BJ (cell line): Measurements from ENCODE around the gene FAM174B. TPM values are rescaled to one million over a fixed set of nuclear protein-coding genes. Genes with fewer than 3 reads are reported as not detected.

Source experiments
- CTCF ChIA-PET: fragments of 350-600 bp; formaldehyde crosslinking; extraction: SDS; loops from one replicate; lab custom pipeline; 2021; ENCODE audit warnings: antibody characterized with exemption, inconsistent platforms; lab: Yijun Ruan, JAX
- POLR2A ChIA-PET: fragments of 300-600 bp; sonication (Branson Sonifier 250); formaldehyde crosslinking; extraction: SDS; loops from one replicate; lab custom pipeline; 2021; ENCODE audit warnings: antibody characterized with exemption; lab: Charles Lee
- DNase-seq: peaks from one replicate; pipeline ENCODE4 v3.0.0-alpha.2; 2011; ENCODE audit warnings: low read depth
- H3K27me3 ChIP-seq: 2 replicates; pipeline ENCODE4 v1.6.0; 2011; ENCODE audit warnings: low read length; ENCODE audit not compliant: control insufficient read depth, insufficient read depth
- H3K36me3 ChIP-seq: 2 replicates; pipeline ENCODE4 v1.5.1; 2011; ENCODE audit warnings: low read length; ENCODE audit not compliant: control insufficient read depth, insufficient read depth
- H3K4me3 ChIP-seq: 2 replicates; pipeline ENCODE4 v1.5.1; 2011; ENCODE audit warnings: low read depth, mild to moderate bottlenecking, control low read depth, low read length
- polyA plus RNA-seq: library from polyadenylated mRNA; depleted of rRNA; stranded (reverse); fragments of >200 nt; gene quantifications from 2 replicates; pipeline ENCODE4 v1.2.3, GENCODE V29; 2011
- TF ChIP-seq, protein P1 (sequence below): IDR thresholded peaks from 2 replicates; pipeline ENCODE4 v1.5.1; 2011; ENCODE audit warnings: low read depth, mild to moderate bottlenecking, control low read depth, inconsistent platforms, low read length, moderate library complexity; ENCODE audit not compliant: insufficient read depth

The FAM174B gene
- polyA plus RNA-seq, 1 experiment, result 5.1 TPM

DNA sequence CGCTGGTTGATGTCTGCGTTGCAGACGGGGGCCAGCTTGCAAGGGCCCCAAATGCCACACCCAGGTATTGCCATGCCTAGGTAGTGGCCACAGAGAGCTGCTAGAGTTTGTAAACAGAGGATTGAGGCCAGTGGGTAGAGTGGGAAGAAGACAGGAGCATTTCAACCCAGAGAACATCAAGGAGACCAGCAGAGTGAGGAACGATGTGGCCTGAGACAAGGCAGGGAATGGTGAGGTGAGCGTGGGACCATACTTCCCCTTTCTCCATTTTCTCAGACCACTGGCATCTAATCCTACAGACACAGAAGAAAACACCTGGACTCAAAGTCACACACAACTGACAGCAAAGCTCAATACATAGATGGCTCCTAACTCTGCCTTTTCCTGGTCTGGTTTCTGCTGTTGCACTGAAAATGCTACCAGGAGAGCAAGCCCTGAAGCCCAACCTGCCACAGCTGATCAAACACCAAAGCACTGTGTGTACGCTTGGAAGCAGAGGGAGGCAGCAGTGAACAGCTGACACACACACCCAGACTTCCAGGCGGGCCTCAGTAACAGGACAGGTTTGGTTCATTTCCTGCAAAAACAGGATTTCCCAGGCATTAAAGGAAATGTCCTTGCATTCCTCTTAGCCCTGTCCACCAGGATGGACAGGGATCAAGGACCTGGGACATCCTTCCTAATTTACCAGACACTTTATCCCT is 1.6 kb downstream of the FAM174B start:
- H3K4me3 ChIP-seq, result peak overlapping the region; percentile 55; the same call in 1 of the 2 replicates
- ChIA-PET POLR2A (no interaction called here), CTCF (interaction anchor here (0.9 to 1.0 kb wide), 3 partner anchors 9 to 61 kb away, joined by 3 read pairs; no protein-coding TSS in a partner anchor)
- TF ChIP-seq, protein P1, sequence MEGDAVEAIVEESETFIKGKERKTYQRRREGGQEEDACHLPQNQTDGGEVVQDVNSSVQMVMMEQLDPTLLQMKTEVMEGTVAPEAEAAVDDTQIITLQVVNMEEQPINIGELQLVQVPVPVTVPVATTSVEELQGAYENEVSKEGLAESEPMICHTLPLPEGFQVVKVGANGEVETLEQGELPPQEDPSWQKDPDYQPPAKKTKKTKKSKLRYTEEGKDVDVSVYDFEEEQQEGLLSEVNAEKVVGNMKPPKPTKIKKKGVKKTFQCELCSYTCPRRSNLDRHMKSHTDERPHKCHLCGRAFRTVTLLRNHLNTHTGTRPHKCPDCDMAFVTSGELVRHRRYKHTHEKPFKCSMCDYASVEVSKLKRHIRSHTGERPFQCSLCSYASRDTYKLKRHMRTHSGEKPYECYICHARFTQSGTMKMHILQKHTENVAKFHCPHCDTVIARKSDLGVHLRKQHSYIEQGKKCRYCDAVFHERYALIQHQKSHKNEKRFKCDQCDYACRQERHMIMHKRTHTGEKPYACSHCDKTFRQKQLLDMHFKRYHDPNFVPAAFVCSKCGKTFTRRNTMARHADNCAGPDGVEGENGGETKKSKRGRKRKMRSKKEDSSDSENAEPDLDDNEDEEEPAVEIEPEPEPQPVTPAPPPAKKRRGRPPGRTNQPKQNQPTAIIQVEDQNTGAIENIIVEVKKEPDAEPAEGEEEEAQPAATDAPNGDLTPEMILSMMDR, result no peak
- H3K36me3 ChIP-seq, result no peaks in the 10 kb centered on the region
- peaks cover 6% of the 10 kb centered on the region for H3K27me3 ChIP-seq
- no peak for DNase-seq

DNA sequence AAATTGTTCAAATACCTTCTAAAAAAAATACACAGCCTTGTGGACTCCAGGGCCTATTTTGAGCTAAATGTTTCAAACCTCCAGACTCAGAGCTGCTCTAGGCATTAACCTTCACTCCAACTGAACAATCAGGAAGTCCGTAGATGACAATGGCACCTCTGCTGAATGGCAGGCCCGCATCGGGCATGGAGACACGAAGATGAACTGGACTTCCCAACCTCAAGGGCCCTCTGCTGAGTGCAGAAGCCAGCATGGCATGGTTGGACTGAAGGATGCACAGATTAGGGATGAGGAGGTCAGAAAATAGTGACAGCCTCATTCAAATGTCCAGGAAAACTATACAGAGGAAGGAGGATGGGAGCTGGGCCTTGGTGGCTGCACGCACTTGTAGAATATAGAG is 2.2 kb downstream of the FAM174B start:
- H3K36me3 ChIP-seq, result no peaks in the 10 kb centered on the region
- H3K4me3 ChIP-seq, result no peak overlapping the region
- DNase-seq, result no peak
- ChIA-PET POLR2A (no interaction called here), CTCF (interaction anchor here (0.9 to 1.0 kb wide), 3 partner anchors 9 to 61 kb away, joined by 3 read pairs; no protein-coding TSS in a partner anchor)
- TF ChIP-seq, protein P1, result no peak
- H3K27me3 ChIP-seq, result peaks cover 6% of the 10 kb centered on the region

DNA sequence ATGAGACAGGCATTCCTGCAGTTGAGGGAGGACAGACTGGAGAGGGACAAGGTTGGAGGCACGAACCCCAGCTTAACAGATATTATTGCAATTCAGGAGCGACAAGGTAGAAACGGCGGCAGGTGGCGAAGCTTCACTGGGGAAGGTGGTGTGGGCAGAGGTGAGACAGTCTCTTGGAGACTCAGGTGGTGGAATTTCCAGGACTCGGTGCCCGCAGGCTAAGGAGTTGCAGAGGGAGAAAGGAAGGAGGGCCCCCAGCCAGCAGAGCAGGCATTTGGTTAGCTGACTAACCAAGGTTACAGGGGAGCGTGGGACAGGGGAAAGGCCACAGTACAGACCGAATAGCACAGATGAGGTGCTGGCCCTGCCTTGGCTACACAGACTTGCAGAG is 3.0 kb downstream of the FAM174B start:
- TF ChIP-seq, protein P1, result no peak
- Histone ChIP-seq H3K27me3 (peaks cover 6% of the 10 kb centered on the region), H3K36me3 (no peaks in the 10 kb centered on the region), H3K4me3 (no peak overlapping the region)
- ChIA-PET CTCF (interaction anchor here (1.0 kb wide), 2 partner anchors 11 to 23 kb away, joined by 3 read pairs; no protein-coding TSS in a partner anchor), POLR2A (no interaction called here)
- DNase-seq, result no peak

DNA sequence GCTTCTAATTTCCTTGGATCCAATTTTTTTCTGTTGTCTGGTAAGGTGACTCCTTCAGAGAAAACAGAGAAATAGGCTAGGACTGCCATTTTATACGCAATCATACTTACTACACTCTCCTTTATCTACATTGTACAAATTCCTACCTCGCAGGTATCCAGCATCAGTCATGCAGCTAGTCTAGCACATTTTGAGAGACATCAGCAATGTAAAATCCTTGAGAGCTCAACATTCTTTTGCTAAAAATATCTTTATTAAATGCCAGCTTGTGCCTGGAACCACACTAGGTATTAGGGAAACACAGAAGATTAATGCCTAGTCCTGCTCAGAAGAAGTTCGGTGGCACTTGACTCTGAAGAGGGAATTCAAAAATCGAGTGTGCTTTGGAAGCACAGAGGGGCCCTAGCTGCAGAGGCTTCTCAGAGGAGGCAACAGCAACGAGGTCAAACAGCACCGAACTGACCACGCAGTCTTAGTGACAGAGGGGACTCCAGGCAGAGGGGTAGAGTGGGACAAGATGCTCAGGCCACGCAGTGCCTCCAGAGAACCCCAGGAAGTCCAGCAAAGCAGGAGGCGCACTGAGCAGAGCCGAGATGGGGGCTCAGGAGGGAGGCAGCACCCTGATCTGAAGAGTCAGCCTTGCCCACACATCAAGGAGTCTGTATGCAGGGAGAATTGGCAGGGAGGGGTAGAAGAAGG is 3.5 kb downstream of the FAM174B start:
- Histone ChIP-seq H3K27me3 (peaks cover 6% of the 10 kb centered on the region), H3K4me3 (no peak overlapping the region), H3K36me3 (no peaks in the 10 kb centered on the region)
- TF ChIP-seq, protein P1, result no peak
- ChIA-PET POLR2A (no interaction called here), CTCF (interaction anchor here (1.0 kb wide), 1 partner anchor 23 kb away, joined by 3 read pairs; no protein-coding TSS in a partner anchor)
- DNase-seq, result no peak

DNA sequence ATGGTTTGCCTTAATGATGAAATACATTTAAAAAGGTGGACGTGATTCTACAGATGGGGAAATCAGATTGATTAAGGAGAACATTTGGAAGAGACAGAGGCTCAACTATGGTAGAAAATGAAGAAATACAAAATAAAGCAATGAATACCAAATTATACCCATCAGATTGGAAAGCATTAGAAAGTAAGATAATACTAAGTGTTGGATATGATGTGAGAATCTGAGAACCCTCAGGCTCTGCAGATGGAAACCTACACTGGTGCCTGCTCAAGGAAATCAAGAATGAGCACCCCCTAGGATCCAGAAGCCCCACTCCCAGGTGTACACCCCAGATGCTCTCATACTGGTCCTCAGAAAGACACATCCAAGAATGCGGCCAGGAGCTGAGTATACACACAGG is 4.6 kb downstream of the FAM174B start:
- DNase-seq, result no peak
- H3K36me3 ChIP-seq, result no peaks in the 10 kb centered on the region
- TF ChIP-seq, protein P1, result no peak
- POLR2A ChIA-PET, result no interaction called here
- no peak overlapping the region for H3K4me3 ChIP-seq
- CTCF ChIA-PET, result interaction anchor here (1.0 kb wide), 1 partner anchor 34 kb away, joined by 3 read pairs; no protein-coding TSS in a partner anchor
- H3K27me3 ChIP-seq, result no peaks in the 10 kb centered on the region; the same call in none of the 2 replicates
